ENCODE results near the gene TNFRSF19.

DNA sequence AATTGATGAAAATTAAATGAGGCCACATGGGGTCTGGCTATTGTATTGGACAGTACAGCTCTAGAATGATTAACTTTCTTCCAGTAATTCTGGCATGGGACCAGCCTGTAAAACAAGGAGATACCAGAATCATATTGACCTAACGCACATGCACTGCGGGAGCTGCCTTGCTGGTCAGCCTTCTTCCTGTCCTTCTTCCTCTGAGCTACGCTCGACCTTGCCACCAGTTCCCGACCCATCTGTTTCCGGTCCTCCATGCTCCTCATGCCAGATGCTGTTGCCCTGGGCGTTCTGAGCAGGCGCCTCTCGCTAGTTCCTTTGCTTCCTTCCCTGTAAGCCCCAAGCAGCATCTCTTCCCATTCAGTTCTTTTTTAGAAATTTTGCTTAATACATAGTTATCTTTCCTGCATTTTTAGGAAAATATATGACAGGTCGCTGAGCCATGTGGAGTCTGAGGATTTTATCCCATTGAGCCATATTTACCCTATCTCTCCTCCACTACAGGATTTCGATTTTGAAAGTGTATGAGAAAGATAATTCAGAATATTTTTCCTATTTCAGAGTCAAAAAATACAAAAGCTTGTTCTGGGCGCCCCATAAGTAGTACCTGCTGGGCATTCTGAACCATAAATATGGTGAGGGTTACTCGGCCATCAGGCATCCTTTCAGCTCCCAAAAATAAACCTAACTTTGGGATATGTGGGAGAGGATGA is 38.6 kb downstream of the TNFRSF19 start:
- TF ChIP-seq CTCF (IDR thresholded peaks at IDR 0.05) (no peak), POLR2AphosphoS5 (IDR thresholded peaks at IDR 0.05) (no peak)
